Natural killer cell (primary cell): ENCODE measurements around the gene KLRK1. TPM values are rescaled to one million over a fixed set of nuclear protein-coding genes. Genes with fewer than 3 reads are reported as not detected.
A peak's percentile ranks its signal among the peaks of the same experiment; 100 is the strongest.
"Not testable (repeated sequence)": the region's sequence is repeated elsewhere in the genome, so short reads cannot be mapped to it uniquely, and the experiment has no call there.

ENCODE experiments used
- ATAC-seq, 3 donors: fragments of 150-1000 bp in 2 of 3; fragments of 200-7000 bp in 1 of 3; cut with Tn5 transposase; 1 replicate in 1 of 3; 2 replicates in 2 of 3; pipeline ENCODE4 v1.10.0; 2021; ENCODE audit warnings: mild to moderate bottlenecking in 2 of 3, moderate library complexity in 2 of 3
- DNase-seq, 2 donors: peaks; one replicate each; pipeline versions ENCODE4 v3.0.0 to v3.0.0-alpha.2; 2013 to 2021; ENCODE audit warnings: mixed read lengths in 1 of 2
- H3K27ac ChIP-seq: one replicate; pipeline ENCODE4 v1.5.1; 2013; ENCODE audit warnings: mild to moderate bottlenecking, low read length
- H3K27me3 ChIP-seq: one replicate; pipeline ENCODE4 v1.6.1; 2013; ENCODE audit warnings: low read length; ENCODE audit not compliant: control insufficient read depth, insufficient read depth
- H3K36me3 ChIP-seq: one replicate; pipeline ENCODE4 v1.6.1; 2013; ENCODE audit warnings: low read length; ENCODE audit not compliant: control insufficient read depth, insufficient read depth
- H3K4me1 ChIP-seq: one replicate; pipeline ENCODE4 v1.6.1; 2013; ENCODE audit warnings: low read length; ENCODE audit not compliant: control insufficient read depth, insufficient read depth
- H3K4me3 ChIP-seq: one replicate; pipeline ENCODE4 v1.5.1; 2013; ENCODE audit warnings: low read length
- H3K9me3 ChIP-seq: one replicate; pipeline ENCODE4 v1.6.1; 2013; ENCODE audit warnings: low read length; ENCODE audit not compliant: control insufficient read depth, insufficient read depth
- H3K27ac Mint-ChIP-seq, 2 donors: one replicate each; pipeline ENCODE4 v1.8.0; 2022; ENCODE audit warnings: mild to moderate bottlenecking in 2 of 2, mixed read lengths in 2 of 2, moderate library complexity in 1 of 2
- H3K27me3 Mint-ChIP-seq, 2 donors: one replicate each; pipeline ENCODE4 v1.8.0; 2022; ENCODE audit warnings: low read depth in 2 of 2, mixed read lengths in 2 of 2
- H3K36me3 Mint-ChIP-seq: one replicate; pipeline ENCODE4 v1.8.0; 2022; ENCODE audit warnings: mixed read lengths
- H3K4me1 Mint-ChIP-seq, 2 donors: one replicate each; pipeline ENCODE4 v1.8.0; 2022; ENCODE audit warnings: mixed read lengths in 2 of 2
- H3K4me3 Mint-ChIP-seq: one replicate; pipeline ENCODE4 v1.8.0; 2022; ENCODE audit warnings: mild to moderate bottlenecking, moderate library complexity, mixed read lengths
- H3K9me3 Mint-ChIP-seq, 2 donors: one replicate each; pipeline ENCODE4 v1.8.0; 2022; ENCODE audit warnings: mixed read lengths in 2 of 2
- WGBS: methylation state at CpG from one replicate; pipeline ENCODE4 v1.1.7; 2013; ENCODE audit warnings: missing lambda C conversion rate; ENCODE audit not compliant: insufficient coverage; 5-methylcytosine and 5-hydroxymethylcytosine counted together
- intact Hi-C: fragments of 100-400 bp; cut with micrococcal nuclease; formaldehyde crosslinking; loops from one replicate; pipeline ENCODE4 v1.14.2; 2022
- total RNA-seq, 4 donors: library from RNA; stranded (reverse); fragments of 120-200 nt in 1 of 4; gene quantifications; one replicate each; pipeline versions ENCODE4 v1.2.3 to v1.2.4, GENCODE V29; 2013 to 2022
- TF ChIP-seq, protein P1 (sequence below): fragments of 200-600 bp; IDR thresholded peaks from one replicate; pipeline ENCODE4 v1.8.0; 2022; ENCODE audit warnings: antibody characterized with exemption

KLRK1 gene
- total RNA-seq, 3 donors from 2014 or later (not counting 1 experiment from before 2014, with no cell fraction given), result 398 to 543 (median 515) TPM

DNA sequence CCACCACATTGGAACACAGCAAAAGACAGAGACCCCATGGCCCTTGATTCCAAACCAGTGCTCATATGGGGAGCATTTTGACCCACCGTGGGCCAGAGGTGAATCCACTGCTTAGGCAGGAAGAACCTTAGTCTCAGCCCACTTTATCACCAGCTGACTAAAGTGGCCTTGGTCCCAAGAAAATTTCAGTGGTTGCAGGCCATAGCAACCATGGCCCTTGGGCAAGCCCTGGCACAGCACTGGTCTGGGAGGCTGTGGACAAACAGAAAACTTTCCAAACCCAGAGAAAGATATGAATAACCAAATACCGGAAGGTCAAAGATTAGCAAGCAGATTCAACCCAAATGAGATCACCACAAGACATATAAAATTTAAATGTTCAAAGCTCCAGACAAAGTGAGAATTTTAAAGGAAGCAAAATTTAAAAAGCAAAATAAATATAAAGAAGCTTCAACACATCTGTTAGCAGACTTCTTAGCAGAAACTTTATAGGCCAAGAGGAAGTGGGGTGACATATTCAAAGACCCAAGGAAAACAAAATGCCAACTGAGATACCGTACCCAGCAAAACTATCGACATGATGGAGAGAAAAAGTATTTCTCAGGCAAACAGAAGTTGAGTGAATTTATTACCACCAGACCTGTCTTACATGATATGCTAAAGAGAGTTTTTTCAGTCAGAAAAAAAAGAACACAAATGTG, 7.8 kb downstream of the KLRK1 start:
- Histone ChIP-seq H3K4me3 (peak overlapping the region; percentile 92), H3K9me3 (no peaks in the 10 kb centered on the region), H3K36me3 (peaks cover 95% of the 10 kb centered on the region), H3K27me3 (no peaks in the 10 kb centered on the region), H3K27ac (peak overlapping the region; percentile 84), H3K4me1 (peaks cover 24% of the 10 kb centered on the region)
- WGBS, result 39% methylated on average over 3 of the region's 4 CpGs
- Mint-ChIP-seq H3K4me1 (peaks cover 72 to 83% of the 10 kb centered on the region in 2 donors), H3K36me3 (peaks cover 55% of the 10 kb centered on the region), H3K27ac (peak overlapping the region; percentile 89 to 91), H3K9me3 (no peaks in the 10 kb centered on the region), H3K4me3 (peak overlapping the region; percentile 86), H3K27me3 (no peaks in the 10 kb centered on the region)
- ATAC-seq (peak; percentile 14 to 53 (median 46)), DNase-seq (no peak)
- TF ChIP-seq, protein P1, sequence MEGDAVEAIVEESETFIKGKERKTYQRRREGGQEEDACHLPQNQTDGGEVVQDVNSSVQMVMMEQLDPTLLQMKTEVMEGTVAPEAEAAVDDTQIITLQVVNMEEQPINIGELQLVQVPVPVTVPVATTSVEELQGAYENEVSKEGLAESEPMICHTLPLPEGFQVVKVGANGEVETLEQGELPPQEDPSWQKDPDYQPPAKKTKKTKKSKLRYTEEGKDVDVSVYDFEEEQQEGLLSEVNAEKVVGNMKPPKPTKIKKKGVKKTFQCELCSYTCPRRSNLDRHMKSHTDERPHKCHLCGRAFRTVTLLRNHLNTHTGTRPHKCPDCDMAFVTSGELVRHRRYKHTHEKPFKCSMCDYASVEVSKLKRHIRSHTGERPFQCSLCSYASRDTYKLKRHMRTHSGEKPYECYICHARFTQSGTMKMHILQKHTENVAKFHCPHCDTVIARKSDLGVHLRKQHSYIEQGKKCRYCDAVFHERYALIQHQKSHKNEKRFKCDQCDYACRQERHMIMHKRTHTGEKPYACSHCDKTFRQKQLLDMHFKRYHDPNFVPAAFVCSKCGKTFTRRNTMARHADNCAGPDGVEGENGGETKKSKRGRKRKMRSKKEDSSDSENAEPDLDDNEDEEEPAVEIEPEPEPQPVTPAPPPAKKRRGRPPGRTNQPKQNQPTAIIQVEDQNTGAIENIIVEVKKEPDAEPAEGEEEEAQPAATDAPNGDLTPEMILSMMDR, result no peak
- intact Hi-C loops, result loop anchor here (2.0 to 5.0 kb wide), 2 partner anchors 15 to 70 kb away; partner anchors contain the start of gene KLRC1

- ATAC-seq, result peak in 1 of 3 donors; percentile 17
- DNase-seq, H3K27me3 ChIP-seq, H3K27ac ChIP-seq, H3K9me3 Mint-ChIP-seq, H3K27me3 Mint-ChIP-seq, H3K9me3 ChIP-seq, H3K4me3 ChIP-seq, intact Hi-C loops: not testable (repeated sequence)
- peaks cover 68 to 70% of the 10 kb centered on the region in 2 donors for H3K4me1 Mint-ChIP-seq
- H3K27ac Mint-ChIP-seq, result peak overlapping the region; percentile 68 to 89
- peak overlapping the region; percentile 28 for H3K4me3 Mint-ChIP-seq
- peaks cover 38% of the 10 kb centered on the region for H3K4me1 ChIP-seq
- peaks cover 38% of the 10 kb centered on the region for H3K36me3 Mint-ChIP-seq
- peaks cover 95% of the 10 kb centered on the region for H3K36me3 ChIP-seq
- WGBS, result 63% methylated on average over 1 of the region's 2 CpGs
These were observed 11.1 kb downstream of the KLRK1 start for GRCh38 chr12:10378737-10379136.

DNA sequence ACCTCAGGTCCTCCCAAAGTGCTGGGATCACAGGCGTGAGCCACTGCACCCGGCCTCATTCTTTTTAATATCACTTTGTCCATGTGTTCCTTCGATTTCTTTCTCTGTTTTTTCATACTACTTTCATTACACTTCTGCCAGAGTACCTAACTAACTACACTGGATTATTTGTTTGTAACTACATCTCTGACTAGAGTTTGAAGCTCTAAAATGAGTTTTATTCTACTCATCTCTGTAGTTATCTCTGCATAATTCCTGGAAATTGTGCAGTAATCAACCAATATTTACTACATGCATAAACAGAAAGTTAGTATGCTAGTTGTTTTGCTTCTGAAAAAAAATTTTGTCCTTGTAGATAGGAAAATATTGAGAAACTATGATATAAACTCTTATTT, 15.2 kb downstream of the KLRK1 start:
- H3K4me3 Mint-ChIP-seq, result peak overlapping the region; percentile 75
- no peak overlapping the region for H3K4me3 ChIP-seq
- H3K27me3 Mint-ChIP-seq, result no peaks in the 10 kb centered on the region
- H3K4me1 ChIP-seq, result peaks cover 43% of the 10 kb centered on the region
- peaks cover 69 to 70% of the 10 kb centered on the region in 2 donors for H3K4me1 Mint-ChIP-seq
- ATAC-seq (no peak), DNase-seq (no peak)
- peak overlapping the region; percentile 62 for H3K27ac ChIP-seq
- H3K36me3 ChIP-seq, result peaks cover 91% of the 10 kb centered on the region
- H3K9me3 Mint-ChIP-seq, result no peaks in the 10 kb centered on the region
- 54% methylated on average over 2 of the region's 3 CpGs for WGBS
- TF ChIP-seq, protein P1, result no peak
- intact Hi-C loops, result loop anchor here (5.0 kb wide), 1 partner anchor 33 kb away; the partner anchor contains the start of gene KLRC4
- H3K27ac Mint-ChIP-seq, result peak overlapping the region in 1 of 2 donors; percentile 85
- peaks cover 47% of the 10 kb centered on the region for H3K36me3 Mint-ChIP-seq
- no peaks in the 10 kb centered on the region for H3K27me3 ChIP-seq
- no peaks in the 10 kb centered on the region for H3K9me3 ChIP-seq

GRCh38 chr12:10372559-10372958, 17.3 kb downstream of the KLRK1 start:
- peak overlapping the region; percentile 35 for H3K27ac ChIP-seq
- H3K4me1 ChIP-seq, result peaks cover 49% of the 10 kb centered on the region
- H3K36me3 ChIP-seq, result peaks cover 83% of the 10 kb centered on the region
- no peaks in the 10 kb centered on the region for H3K27me3 Mint-ChIP-seq
- H3K4me3 Mint-ChIP-seq, result peak overlapping the region; percentile 41
- intact Hi-C loops, result loop anchor here (5.0 kb wide), 1 partner anchor 35 kb away; the partner anchor contains the start of gene KLRC4
- DNase-seq (peak in 1 of 2 donors; percentile 35), ATAC-seq (peak; percentile 60 to 84 (median 82))
- 24% methylated on average over 1 of the region's 1 CpG for WGBS
- TF ChIP-seq, protein P1, result no peak
- no peaks in the 10 kb centered on the region for H3K27me3 ChIP-seq
- H3K9me3 Mint-ChIP-seq, result peaks cover 0 to 2% of the 10 kb centered on the region in 2 donors
- peaks cover 58 to 76% of the 10 kb centered on the region in 2 donors for H3K4me1 Mint-ChIP-seq
- H3K36me3 Mint-ChIP-seq, result peaks cover 55% of the 10 kb centered on the region
- H3K4me3 ChIP-seq, result no peak overlapping the region
- H3K9me3 ChIP-seq, result no peaks in the 10 kb centered on the region
- H3K27ac Mint-ChIP-seq, result peak overlapping the region in 1 of 2 donors; percentile 85

DNA sequence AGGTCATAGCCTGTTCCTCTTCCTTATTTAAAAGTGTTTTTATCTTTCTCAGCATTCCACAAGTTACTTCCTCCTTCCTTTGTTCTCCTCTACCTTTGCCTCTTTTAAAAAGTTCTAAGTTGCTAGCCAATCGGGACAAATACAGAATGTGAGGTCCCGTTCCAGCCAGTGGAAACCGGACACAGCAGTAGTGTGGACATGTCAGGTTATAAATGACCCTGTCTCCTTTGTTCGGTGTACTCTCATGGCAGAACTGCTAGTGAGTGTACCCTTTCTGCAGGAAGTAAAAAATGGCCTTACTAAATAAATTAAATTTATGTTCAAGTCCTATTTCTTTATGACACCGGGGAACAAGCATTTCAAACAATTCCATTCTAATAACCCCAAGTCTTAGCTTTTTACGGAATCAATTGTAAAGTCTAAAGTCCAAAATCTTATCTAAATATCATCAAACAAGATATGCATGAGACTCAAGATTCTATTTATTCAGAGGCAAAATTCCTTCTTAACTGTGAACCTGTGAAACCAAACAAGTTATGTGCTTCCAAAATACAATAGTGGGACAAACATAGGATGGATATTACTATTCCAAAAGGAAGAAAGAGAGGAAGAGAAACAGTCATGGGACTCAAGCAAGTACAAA, 17.8 kb downstream of the KLRK1 start:
- not testable (repeated sequence) for H3K9me3 Mint-ChIP-seq, ATAC-seq, DNase-seq, H3K27me3 ChIP-seq, H3K9me3 ChIP-seq, H3K27me3 Mint-ChIP-seq, H3K4me3 ChIP-seq
- intact Hi-C loops, result loop anchor here (5.0 kb wide), 1 partner anchor 35 kb away; the partner anchor contains the start of gene KLRC4
- Histone ChIP-seq H3K36me3 (peaks cover 83% of the 10 kb centered on the region), H3K4me1 (peaks cover 52% of the 10 kb centered on the region), H3K27ac (peak overlapping the region; percentile 35)
- peaks cover 58% of the 10 kb centered on the region for H3K36me3 Mint-ChIP-seq
- peak overlapping the region in 1 of 2 donors; percentile 85 for H3K27ac Mint-ChIP-seq
- H3K4me3 Mint-ChIP-seq, result peak overlapping the region; percentile 73
- peaks cover 58 to 78% of the 10 kb centered on the region in 2 donors for H3K4me1 Mint-ChIP-seq
- 51% methylated on average over 6 of the region's 6 CpGs for WGBS
